Midbrain (tissue), 1 donor: Measurements from ENCODE around the gene SLC7A14.

Experiments used
- DNase-seq: peaks from one replicate; lab custom pipeline; 2025; lab: John Stamatoyannopoulos, UW

Gene SLC7A14

GRCh38 chr3:170497207-170498095 is 88.4 kb downstream of the SLC7A14 start:
- DNase-seq: no peak

DNA sequence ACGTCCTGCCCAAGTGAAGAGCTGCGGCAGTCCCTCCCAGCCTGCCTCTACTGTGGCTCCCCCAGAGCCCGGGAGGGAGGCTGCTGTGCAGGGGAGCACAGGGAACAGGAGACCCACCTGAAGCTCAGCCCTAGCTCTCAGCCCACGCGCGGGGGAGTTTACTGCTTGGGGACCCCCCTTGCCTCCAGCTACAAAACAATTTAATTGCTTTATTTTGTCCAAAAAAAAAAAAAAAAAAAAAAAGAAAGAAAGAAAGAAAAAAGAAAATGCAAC is 89.1 kb downstream of the SLC7A14 start:
- no peak for DNase-seq

- no peak for DNase-seq
Observed at GRCh38 chr3:170496026-170496867, 89.6 kb downstream of the SLC7A14 start.

DNA sequence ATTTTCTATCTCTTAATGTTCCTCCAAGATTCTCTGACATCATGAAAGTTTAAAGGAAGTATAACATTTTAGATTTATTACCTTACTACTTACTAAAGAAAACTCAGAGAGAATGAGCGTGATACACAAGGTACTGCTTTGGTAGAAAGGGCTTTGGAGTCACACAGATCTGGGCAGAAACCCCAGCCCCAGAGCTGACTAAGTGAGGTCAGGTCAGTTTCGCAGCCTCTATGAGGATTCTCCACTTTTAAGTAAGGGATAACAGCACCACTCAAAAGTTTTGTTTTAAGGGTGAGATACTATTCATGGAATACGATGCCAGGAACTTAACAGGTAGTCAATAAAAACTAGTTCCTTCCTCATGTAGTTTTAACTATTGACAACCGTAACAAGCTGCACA is 91.1 kb downstream of the SLC7A14 start:
- DNase-seq: no peak

GRCh38 chr3:170493712-170494182 is 92.1 kb downstream of the SLC7A14 start:
- DNase-seq: no peak

- DNase-seq: no peak
Observed at GRCh38 chr3:170491901-170492300, 94.0 kb downstream of the SLC7A14 start.

DNA sequence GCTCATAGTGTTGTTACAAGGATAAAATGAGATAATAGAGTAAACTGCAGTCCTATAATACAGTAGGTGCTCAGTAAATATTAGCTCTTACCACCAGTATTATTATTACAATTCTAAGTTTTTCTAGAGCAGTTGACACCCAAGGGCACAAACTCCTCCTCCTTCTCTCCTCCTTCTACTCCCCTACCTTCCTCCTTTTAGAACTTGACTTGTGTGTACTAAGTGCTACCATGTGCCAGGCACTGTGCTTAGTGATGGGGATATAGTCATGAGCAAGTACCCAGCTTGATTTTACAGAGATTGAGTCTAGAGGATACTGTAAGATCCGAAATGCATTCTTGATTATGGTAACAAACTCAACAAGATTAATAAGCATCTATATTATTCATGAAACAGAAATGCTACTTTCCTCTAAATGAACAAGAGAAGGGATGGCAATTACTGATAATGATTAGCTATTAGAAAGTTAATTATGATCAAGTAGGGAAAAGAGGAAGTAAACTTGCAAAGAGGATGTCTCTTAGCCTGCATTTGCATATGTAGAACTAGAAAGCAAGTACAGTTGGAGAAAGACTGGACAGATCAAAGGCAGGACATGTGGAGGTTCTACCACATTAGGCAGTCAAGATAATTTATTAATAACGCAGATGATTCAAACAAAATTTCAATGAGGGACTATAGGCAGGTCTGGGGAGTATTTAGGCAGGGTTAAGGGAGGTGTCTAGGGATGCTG is 94.9 kb downstream of the SLC7A14 start:
- DNase-seq: no peak

GRCh38 chr3:170488802-170489201 is 97.1 kb downstream of the SLC7A14 start:
- no peak for DNase-seq

DNA sequence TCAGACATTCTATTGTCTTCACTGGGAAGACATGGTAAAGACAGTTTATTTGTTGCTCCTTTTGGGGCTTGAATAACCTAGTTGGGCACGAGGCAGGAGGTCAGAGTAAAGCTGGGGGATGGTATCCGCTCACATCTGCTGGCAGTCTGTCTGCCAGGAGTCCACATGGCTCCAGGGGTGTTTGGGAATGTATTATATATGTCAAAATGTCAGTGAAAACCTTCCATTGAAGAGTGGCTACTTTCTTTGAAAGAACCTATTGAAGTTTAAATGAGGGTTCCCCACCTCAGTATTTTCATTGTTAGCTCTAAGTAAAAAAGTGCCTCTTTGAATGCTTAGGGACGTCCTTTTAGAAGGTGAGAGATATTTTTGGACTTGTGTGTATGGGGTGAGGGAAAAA is 98.8 kb downstream of the SLC7A14 start:
- DNase-seq: no peak

DNA sequence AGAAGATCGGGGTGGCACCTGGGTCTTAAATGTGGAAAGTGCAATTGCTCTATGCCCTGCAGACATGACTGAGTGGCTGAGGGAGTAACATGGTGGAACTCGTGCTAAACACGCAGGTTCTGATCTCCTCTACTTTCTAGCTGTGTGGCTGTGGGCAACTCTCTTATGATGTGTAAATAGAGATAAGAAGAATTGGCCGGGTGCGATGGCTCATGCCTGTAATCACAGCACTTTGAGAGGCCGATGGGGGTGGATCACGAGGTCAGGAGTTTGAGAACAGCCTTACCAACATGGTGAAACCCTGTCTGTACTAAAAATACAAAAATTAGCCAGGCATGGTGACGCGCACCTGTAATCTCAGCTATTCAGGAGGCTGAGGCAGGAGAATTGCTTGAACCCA is 99.5 kb downstream of the SLC7A14 start:
- DNase-seq: no peak

- DNase-seq: peak; percentile 87
Observed at GRCh38 chr3:170485696-170486095, 100.2 kb downstream of the SLC7A14 start.

GRCh38 chr3:170485294-170485693 is 100.6 kb downstream of the SLC7A14 start:
- no peak for DNase-seq

DNA sequence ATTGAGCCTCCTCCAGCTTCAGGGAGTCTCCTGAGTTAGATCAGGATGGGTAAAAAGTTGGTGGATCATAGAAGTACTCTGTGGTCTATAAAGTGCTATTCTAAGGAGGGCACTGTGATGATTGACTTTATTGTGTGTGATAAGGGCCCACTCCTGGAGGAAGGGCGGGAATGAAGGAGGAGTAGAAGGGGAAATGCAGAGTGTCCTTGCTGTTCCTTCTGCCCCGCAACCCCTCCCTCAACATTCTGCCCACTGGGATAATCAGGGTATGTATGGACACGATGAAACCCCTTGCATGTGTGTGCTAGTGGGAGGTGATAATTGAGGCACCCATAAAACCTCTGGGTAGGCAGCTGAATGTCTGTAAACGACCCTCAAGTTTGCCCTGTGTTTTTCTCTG is 101.0 kb downstream of the SLC7A14 start:
- DNase-seq: no peak

DNA sequence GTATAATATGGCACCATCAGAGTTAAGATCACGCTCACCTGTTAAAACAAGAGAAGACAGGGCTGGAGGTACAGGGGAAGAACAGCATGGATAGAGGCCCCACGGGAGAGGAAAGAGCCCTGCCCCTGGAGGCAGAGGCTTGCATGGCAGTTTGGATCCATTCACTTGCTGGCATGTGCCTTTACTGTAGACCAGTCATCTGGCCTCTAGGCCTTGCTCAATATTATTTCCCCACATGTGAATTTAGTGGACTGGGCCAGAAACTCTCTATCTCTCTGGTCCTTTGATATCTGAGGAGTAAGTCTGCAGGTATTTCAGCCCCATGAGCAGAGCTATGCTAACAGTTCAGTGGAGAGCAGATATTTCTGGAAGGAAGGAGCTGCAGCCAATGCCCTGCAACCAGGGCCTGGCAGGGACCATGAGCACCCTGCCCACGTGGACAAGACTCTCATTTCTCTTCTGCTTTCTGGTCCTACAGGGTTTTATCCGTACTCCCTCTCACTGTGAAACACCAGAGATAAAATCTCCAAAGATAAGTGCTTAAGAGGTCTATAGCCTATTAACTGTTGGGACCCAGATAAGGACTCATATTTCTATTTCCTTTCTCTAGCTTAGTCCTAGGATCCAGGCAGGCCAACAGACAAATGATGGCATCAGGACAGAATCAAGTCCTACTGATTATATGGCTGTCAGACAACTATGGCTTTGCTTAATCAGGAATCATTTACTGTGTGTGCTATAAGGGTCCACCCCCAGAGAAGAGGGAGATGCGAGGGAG is 102.2 kb downstream of the SLC7A14 start:
- DNase-seq: no peak

DNA sequence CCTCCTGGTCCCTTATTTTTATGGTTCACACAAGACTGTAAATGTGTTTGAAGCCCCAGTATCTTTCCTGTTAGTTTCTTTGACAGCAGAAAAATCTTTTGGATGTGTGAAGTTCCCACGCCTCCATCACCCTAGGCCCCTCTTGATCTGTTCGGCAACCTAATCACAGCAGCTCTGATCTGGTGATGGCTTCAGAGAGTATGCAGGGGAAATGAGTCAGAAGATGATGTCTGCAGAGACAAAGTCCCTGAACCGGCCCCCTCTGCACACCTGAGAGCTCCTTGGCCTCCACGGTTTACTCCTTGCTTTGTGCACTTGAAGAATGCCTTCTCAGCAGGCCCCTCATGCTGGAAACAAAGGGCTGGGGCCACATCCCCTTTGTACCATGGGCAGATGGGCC is 103.7 kb downstream of the SLC7A14 start:
- DNase-seq: no peak

DNA sequence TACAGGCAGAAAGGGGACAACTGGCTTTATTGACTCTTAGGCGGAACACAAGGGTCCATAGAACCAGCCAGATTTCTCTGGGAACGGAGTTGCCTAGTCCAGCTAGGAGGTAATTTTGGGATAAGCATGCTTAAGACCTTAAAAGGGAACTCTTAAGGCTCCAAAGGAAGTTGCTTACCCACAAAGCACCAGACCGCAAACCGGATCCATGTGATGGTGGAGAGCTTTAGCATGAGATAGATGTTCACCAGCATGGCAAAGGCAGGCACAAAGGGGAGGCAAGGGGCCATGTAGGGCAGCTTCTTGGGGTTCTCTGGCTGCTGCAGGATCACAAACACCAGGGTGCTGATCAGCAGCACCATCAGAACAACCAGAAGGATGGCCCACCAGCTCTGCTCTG is 105.8 kb downstream of the SLC7A14 start:
- no peak for DNase-seq

GRCh38 chr3:170477395-170477794 is 108.5 kb downstream of the SLC7A14 start:
- DNase-seq: no peak

- DNase-seq: peak; percentile 44
Observed at GRCh38 chr3:170476291-170476690, 109.6 kb downstream of the SLC7A14 start.

DNA sequence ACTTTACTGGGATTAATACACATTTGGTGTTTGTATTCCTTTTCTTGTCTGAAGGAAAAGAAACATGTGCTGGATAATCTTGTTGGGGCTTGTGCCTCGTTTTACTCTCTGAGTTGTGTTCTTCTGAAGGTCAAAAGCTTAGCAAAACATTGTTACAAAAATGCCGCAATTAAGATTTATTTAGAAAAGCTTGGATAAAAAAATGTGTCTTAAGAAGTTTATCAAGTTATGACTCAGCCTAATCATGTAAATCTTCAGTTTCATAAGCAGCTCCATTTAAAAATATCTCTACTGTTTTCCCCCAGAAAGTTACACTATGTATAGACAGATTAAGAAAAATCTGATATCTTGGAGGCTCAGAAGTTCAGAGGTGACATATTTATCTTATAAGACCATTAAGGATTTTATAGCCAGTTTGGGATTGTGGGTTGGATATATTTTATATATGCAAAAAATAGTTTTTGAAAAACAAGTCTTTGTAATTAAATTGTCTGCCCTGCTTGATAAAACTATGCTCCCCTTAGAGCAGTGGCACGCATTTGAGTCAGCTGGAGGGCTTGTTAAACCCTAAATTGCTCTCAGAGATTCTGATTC is 110.7 kb downstream of the SLC7A14 start:
- no peak for DNase-seq

DNA sequence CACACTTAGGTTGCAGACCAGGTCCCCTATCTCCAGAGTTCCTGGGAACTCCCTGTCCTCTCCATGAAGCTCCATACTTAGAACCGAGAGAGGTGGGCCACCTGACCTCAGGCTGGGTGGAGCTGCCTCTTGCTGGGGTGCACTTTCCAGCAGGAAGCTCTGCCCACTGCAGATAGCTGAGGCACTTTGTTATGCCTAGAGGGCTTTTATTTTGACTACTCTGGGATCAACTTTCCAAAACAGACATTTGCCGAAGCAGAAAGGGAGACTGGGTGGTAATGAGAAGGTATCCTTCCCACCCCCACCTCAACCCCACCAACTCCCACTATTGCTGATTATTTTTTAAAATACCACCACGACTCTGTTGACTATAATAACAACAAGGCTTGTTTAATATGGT is 112.5 kb downstream of the SLC7A14 start:
- no peak for DNase-seq

- no peak for DNase-seq
Observed at GRCh38 chr3:170471149-170471548, 114.7 kb downstream of the SLC7A14 start.
